HCT116 (cell line): Measurements from ENCODE around the gene AGMAT. TPM values are rescaled to one million over a fixed set of nuclear protein-coding genes. Genes with fewer than 3 reads are reported as not detected.

Source experiments
- ATAC-seq: fragments of 200-7000 bp; cut with Tn5 transposase; 2 replicates; pipeline ENCODE4 v1.9.1; 2020; ENCODE audit warnings: mild to moderate bottlenecking, moderate library complexity
- BruUV-seq: library from RNA; stranded (reverse); fragments of 400-500 nt; replicated peaks from 2 replicates; lab custom pipeline; 2021; lab: Mats Ljungman, UMichigan
- CTCF ChIA-PET: fragments of 300-600 bp; sonication (Branson Sonifier 250); formaldehyde crosslinking; loops from one replicate; lab custom pipeline; 2021; ENCODE audit warnings: antibody characterized with exemption; lab: Charles Lee
- POLR2A ChIA-PET: fragments of 300-600, 350-600 bp; sonication (Branson Sonifier 250); formaldehyde crosslinking; loops from one replicate; lab custom pipeline; 2021; ENCODE audit warnings: antibody characterized with exemption; lab: Charles Lee
- RAD21 ChIA-PET, 2 experiments: fragments of 300-600 bp; sonication (Branson Sonifier 250); formaldehyde crosslinking; loops; one replicate each; lab custom pipeline; 2023; ENCODE audit warnings: low total read pairs in 2 of 2; ENCODE audit not compliant: uncharacterized antibody in 2 of 2, unreplicated experiment in 2 of 2, low non-redundant PET in 1 of 2; lab: Charles Lee
- DNase-seq: peaks from one replicate; pipeline ENCODE4 v3.0.0-alpha.2; 2010; ENCODE audit warnings: low read depth, low spot score
- H2AFZ ChIP-seq: fragments of 200-600 bp; shearing (Covaris generic), sonication (generic); 2 replicates; pipeline ENCODE4 v1.6.1; 2017; ENCODE audit warnings: low read depth, mixed run types, mixed read lengths, antibody characterized with exemption, low read length; ENCODE audit not compliant: poor library complexity, severe bottlenecking
- H3K27ac ChIP-seq: 2 replicates; pipeline ENCODE4 v1.5.1; 2012; ENCODE audit warnings: low read depth, low read length
- H3K27me3 ChIP-seq: fragments of 200-600 bp; sonication (generic); 2 replicates; pipeline ENCODE4 v1.6.1; 2016; ENCODE audit warnings: mixed run types, low read length, mixed read lengths; ENCODE audit not compliant: insufficient read depth
- H3K36me3 ChIP-seq, 2 experiments: fragments of 200-500 bp in 1 of 2; fragments of 200-600 bp in 1 of 2; sonication (Bioruptor generic) in 1 of 2; sonication (generic) in 1 of 2; 2 replicates each; pipeline versions ENCODE4 v1.5.1 to v1.6.1; 2014 to 2016; ENCODE audit warnings: low read length in 2 of 2, inconsistent platforms in 1 of 2, mixed read lengths in 1 of 2, mixed run types in 1 of 2; ENCODE audit not compliant: insufficient read depth in 2 of 2, control insufficient read depth in 1 of 2
- H3K4me1 ChIP-seq, 2 experiments: fragments of 200-600 bp in 1 of 2; sonication (generic) in 1 of 2; 2 replicates each; pipeline versions ENCODE4 v1.5.1 to v1.6.1; 2012 to 2017; ENCODE audit warnings: low read length in 2 of 2, inconsistent platforms in 1 of 2, mild to moderate bottlenecking in 1 of 2, mixed read lengths in 1 of 2, mixed run types in 1 of 2, moderate library complexity in 1 of 2; ENCODE audit not compliant: insufficient read depth in 2 of 2, control insufficient read depth in 1 of 2
- H3K4me2 ChIP-seq: fragments of 200-600 bp; sonication (generic); 2 replicates; pipeline ENCODE4 v1.6.1; 2017; ENCODE audit warnings: mixed run types, low read length, mixed read lengths
- H3K4me3 ChIP-seq, 2 experiments: fragments of 200-600 bp in 1 of 2; sonication (generic) in 1 of 2; replicated peaks in 1 of 2; 2 replicates each; pipeline ENCODE4 v1.5.1; 2011 to 2016; ENCODE audit warnings: low read length in 2 of 2, control low read depth in 1 of 2, low read depth in 1 of 2, mild to moderate bottlenecking in 1 of 2, mixed read lengths in 1 of 2, mixed run types in 1 of 2
- H3K79me2 ChIP-seq: fragments of 200-600 bp; sonication (generic); 2 replicates; pipeline ENCODE4 v1.6.1; 2017; ENCODE audit warnings: mild to moderate bottlenecking, mixed run types, low read length, moderate library complexity, mixed read lengths; ENCODE audit not compliant: insufficient read depth
- H3K9ac ChIP-seq: fragments of 200-600 bp; sonication (generic); 2 replicates; pipeline ENCODE4 v1.6.1; 2016; ENCODE audit warnings: low read length, mixed read lengths
- H3K9me2 ChIP-seq: fragments of 200-600 bp; sonication (generic), shearing (Covaris generic); 2 replicates; pipeline ENCODE4 v1.6.1; 2017; ENCODE audit warnings: mixed run types, mild to moderate bottlenecking, moderate library complexity; ENCODE audit not compliant: insufficient read depth
- H3K9me3 ChIP-seq, 2 experiments: fragments of 200-500 bp in 1 of 2; fragments of 200-600 bp in 1 of 2; sonication (Bioruptor generic) in 1 of 2; sonication (generic) in 1 of 2; 2 replicates each; pipeline ENCODE4 v1.6.1; 2014 to 2017; ENCODE audit warnings: low read length in 2 of 2, mixed read lengths in 2 of 2, inconsistent platforms in 1 of 2, low read depth in 1 of 2, mild to moderate bottlenecking in 1 of 2, mixed run types in 1 of 2, moderate library complexity in 1 of 2; ENCODE audit not compliant: control insufficient read depth in 1 of 2, insufficient read depth in 1 of 2
- H4K20me1 ChIP-seq: fragments of 200-600 bp; sonication (generic), shearing (Covaris generic); 2 replicates; pipeline ENCODE4 v1.6.1; 2017; ENCODE audit warnings: mixed run types, mild to moderate bottlenecking, moderate library complexity; ENCODE audit not compliant: insufficient read depth
- ATF3 ChIP-seq: IDR thresholded peaks from 2 replicates; pipeline ENCODE4 v1.6.1; 2012
- CBX3 ChIP-seq: IDR thresholded peaks from 2 replicates; pipeline ENCODE4 v1.6.1; 2012; ENCODE audit warnings: low read depth
- CTCF ChIP-seq, 3 experiments: fragments of 200-600 bp in 1 of 3; sonication (generic) in 1 of 3; IDR thresholded peaks in 2 of 3; conservative IDR thresholded peaks in 1 of 3; 2 replicates each; pipeline ENCODE4 v1.5.1; 2012 to 2017; ENCODE audit warnings: low read depth in 2 of 3, low read length in 2 of 3, antibody characterized with exemption in 1 of 3, borderline replicate concordance in 1 of 3, control low read depth in 1 of 3, mild to moderate bottlenecking in 1 of 3, mixed read lengths in 1 of 3, mixed run types in 1 of 3, moderate library complexity in 1 of 3; ENCODE audit not compliant: insufficient read depth in 1 of 3
- EGR1 ChIP-seq: IDR thresholded peaks from 2 replicates; pipeline ENCODE4 v1.6.1; 2012; ENCODE audit warnings: low read depth
- ELF1 ChIP-seq: IDR thresholded peaks from 2 replicates; pipeline ENCODE4 v1.6.1; 2012; ENCODE audit warnings: low read depth, borderline replicate concordance
- EZH2phosphoT487 ChIP-seq: fragments of 200-600 bp; IDR thresholded peaks from 2 replicates; pipeline ENCODE4 v1.6.1; 2018; ENCODE audit warnings: antibody characterized with exemption, borderline replicate concordance
- FOSL1 ChIP-seq: IDR thresholded peaks from 2 replicates; pipeline ENCODE4 v1.6.1; 2012; ENCODE audit warnings: low read depth
- JUND ChIP-seq: IDR thresholded peaks from 2 replicates; pipeline ENCODE4 v1.6.1; 2012
- MAX ChIP-seq: IDR thresholded peaks from 2 replicates; pipeline ENCODE4 v1.6.1; 2012
- POLR2A ChIP-seq: IDR thresholded peaks from 2 replicates; pipeline ENCODE4 v1.7.0; 2011; ENCODE audit warnings: borderline replicate concordance; ENCODE audit not compliant: insufficient read depth, insufficient read length; ENCODE audit errors: extremely low read depth
- POLR2AphosphoS5 ChIP-seq: IDR thresholded peaks from 2 replicates; pipeline ENCODE4 v1.6.1; 2011; ENCODE audit warnings: mild to moderate bottlenecking, low read depth, low read length, moderate library complexity
- REST ChIP-seq: IDR thresholded peaks from 2 replicates; pipeline ENCODE4 v1.6.1; 2012; ENCODE audit warnings: low read depth
- SRF ChIP-seq: IDR thresholded peaks from 2 replicates; pipeline ENCODE4 v1.6.1; 2012; ENCODE audit warnings: low read depth
- TCF7L2 ChIP-seq: IDR thresholded peaks from 2 replicates; pipeline ENCODE4 v1.7.0; 2011; ENCODE audit warnings: borderline replicate concordance, inconsistent platforms; ENCODE audit not compliant: insufficient read depth, insufficient read length; ENCODE audit errors: extremely low read depth
- YY1 ChIP-seq: IDR thresholded peaks from 2 replicates; pipeline ENCODE4 v1.6.1; 2011; ENCODE audit warnings: low read length, low read depth, moderate library complexity, mild to moderate bottlenecking; ENCODE audit not compliant: insufficient replicate concordance; ENCODE audit errors: extremely low read depth
- ZNF274 ChIP-seq: fragments of 200-500 bp; sonication (Bioruptor generic); IDR thresholded peaks from 2 replicates; pipeline ENCODE4 v1.6.1; 2014; ENCODE audit warnings: mild to moderate bottlenecking, low read depth, low read length, inconsistent platforms
- intact Hi-C: fragments of 100-400 bp; cut with micrococcal nuclease; formaldehyde crosslinking; loops from 2 replicates; pipeline ENCODE4 v1.10.0; 2022
- total RNA-seq: library from RNA; stranded (reverse); gene quantifications from one replicate; pipeline ENCODE4 v1.2.1, GENCODE V29; 2021; ENCODE audit not compliant: unreplicated experiment

AGMAT gene
- total RNA-seq, 1 experiment from 2014 or later, result not detected

GRCh38 chr1:15598436-15598835 is 13.6 kb upstream of the AGMAT start:
- POLR2A ChIA-PET, result no interaction called here
- RAD21 ChIA-PET, result no interaction called here
- H3K79me2 ChIP-seq, result no peaks in the 10 kb centered on the region
- H4K20me1 ChIP-seq, result no peaks in the 10 kb centered on the region
- no peak overlapping the region for H2AFZ ChIP-seq
- no peak overlapping the region for H3K4me2 ChIP-seq
- H3K27ac ChIP-seq, result no peak overlapping the region
- ATAC-seq (no peak), DNase-seq (no peak)
- no peak overlapping the region for H3K4me3 ChIP-seq
- H3K36me3 ChIP-seq, result no peaks in the 10 kb centered on the region
- no peak overlapping the region for H3K9ac ChIP-seq
- intact Hi-C loops, result no loop called here
- no peaks in the 10 kb centered on the region for H3K9me2 ChIP-seq
- no peaks in the 10 kb centered on the region for H3K4me1 ChIP-seq
- no peaks in the 10 kb centered on the region for H3K9me3 ChIP-seq
- H3K27me3 ChIP-seq, result no peaks in the 10 kb centered on the region
- CTCF ChIA-PET, result no interaction called here
- TF ChIP-seq TCF7L2 (no peak), ATF3 (no peak), REST (no peak), EZH2phosphoT487 (no peak), FOSL1 (no peak), JUND (no peak), CTCF (IDR thresholded peaks at IDR 0.05 in 2 of 3, conservative IDR thresholded peaks at IDR 0.05 in 1 of 3; ENCODE audit: borderline replicate concordance in 1 of 3, insufficient read depth in 1 of 3, low read depth in 2 of 3, low read length in 2 of 3) (no peak), YY1 (no peak), SRF (no peak), ZNF274 (no peak), MAX (no peak), CBX3 (no peak), EGR1 (no peak), POLR2AphosphoS5 (no peak), ELF1 (no peak), POLR2A (no peak)
- no TSS peak for BruUV-seq
